Liver (tissue), 9 donors: Measurements from ENCODE around the gene HS3ST4. TPM values are rescaled to one million over a fixed set of nuclear protein-coding genes. Genes with fewer than 3 reads are reported as not detected.

Experiments
- DNase-seq: peaks from one replicate; pipeline ENCODE4 v3.0.0-alpha.2; 2017; ENCODE audit warnings: low spot score
- H3K27ac ChIP-seq, 2 donors: one replicate each; pipeline ENCODE4 v1.7.0; 2013; ENCODE audit warnings: inconsistent platforms in 2 of 2, low read length in 2 of 2, control low read depth in 1 of 2, low read depth in 1 of 2, mild to moderate bottlenecking in 1 of 2
- H3K27me3 ChIP-seq, 4 donors: one replicate each; pipeline versions ENCODE4 v1.6.1 to v1.7.0; 2013; ENCODE audit warnings: low read length in 3 of 4, inconsistent platforms in 1 of 4, mild to moderate bottlenecking in 1 of 4, moderate library complexity in 1 of 4; ENCODE audit not compliant: control insufficient read depth in 4 of 4, insufficient read depth in 4 of 4
- H3K36me3 ChIP-seq, 4 donors: one replicate each; pipeline versions ENCODE4 v1.6.1 to v1.7.0; 2013; ENCODE audit warnings: low read length in 3 of 4, mild to moderate bottlenecking in 3 of 4, low read depth in 1 of 4, moderate library complexity in 1 of 4; ENCODE audit not compliant: control insufficient read depth in 4 of 4, insufficient read depth in 3 of 4
- H3K4me1 ChIP-seq, 4 donors: one replicate each; pipeline versions ENCODE4 v1.6.1 to v1.7.0; 2013; ENCODE audit warnings: low read length in 3 of 4, mild to moderate bottlenecking in 3 of 4, moderate library complexity in 1 of 4; ENCODE audit not compliant: control insufficient read depth in 4 of 4, insufficient read depth in 4 of 4
- H3K4me3 ChIP-seq, 3 donors: one replicate each; pipeline versions ENCODE4 v1.6.1 to v1.7.0; 2013; ENCODE audit warnings: low read length in 3 of 3, control low read depth in 1 of 3, low read depth in 1 of 3, mild to moderate bottlenecking in 1 of 3
- H3K9ac ChIP-seq, 2 donors: one replicate each; pipeline ENCODE4 v1.7.0; 2013; ENCODE audit warnings: low read length in 2 of 2, mild to moderate bottlenecking in 2 of 2, moderate library complexity in 2 of 2, control low read depth in 1 of 2, low read depth in 1 of 2
- H3K9me3 ChIP-seq, 4 donors: one replicate each; pipeline versions ENCODE4 v1.6.1 to v1.7.0; 2013; ENCODE audit warnings: low read length in 3 of 4; ENCODE audit not compliant: control insufficient read depth in 4 of 4
- EGR1 ChIP-seq, 2 donors: IDR thresholded peaks; 2 replicates each; pipeline ENCODE4 v1.6.1; 2016 to 2018; ENCODE audit warnings: antibody characterized with exemption in 2 of 2, low read depth in 2 of 2
- FOXA1 ChIP-seq: IDR thresholded peaks from 2 replicates; pipeline ENCODE4 v1.6.1; 2016; ENCODE audit warnings: antibody characterized with exemption
- FOXA2 ChIP-seq: IDR thresholded peaks from 2 replicates; pipeline ENCODE4 v1.6.1; 2016; ENCODE audit warnings: antibody characterized with exemption
- GABPA ChIP-seq, 2 donors: IDR thresholded peaks in 1 of 2; conservative IDR thresholded peaks in 1 of 2; 2 replicates each; pipeline ENCODE4 v1.6.1; 2016; ENCODE audit warnings: antibody characterized with exemption in 2 of 2, mild to moderate bottlenecking in 1 of 2, moderate library complexity in 1 of 2
- HNF4A ChIP-seq, 2 donors: conservative IDR thresholded peaks; 2 replicates each; pipeline ENCODE4 v1.6.1; 2016; ENCODE audit warnings: antibody characterized with exemption in 2 of 2, mild to moderate bottlenecking in 2 of 2
- HNF4G ChIP-seq: IDR thresholded peaks from 2 replicates; pipeline ENCODE4 v1.6.1; 2016; ENCODE audit warnings: antibody characterized with exemption
- JUND ChIP-seq, 2 donors: IDR thresholded peaks; 2 replicates each; pipeline ENCODE4 v1.6.1; 2016; ENCODE audit warnings: antibody characterized with exemption in 2 of 2
- NR2F2 ChIP-seq: IDR thresholded peaks from 2 replicates; pipeline ENCODE4 v1.6.1; 2016; ENCODE audit warnings: antibody characterized with exemption
- RAD21 ChIP-seq, 2 donors: IDR thresholded peaks; 2 replicates each; pipeline ENCODE4 v1.6.1; 2016; ENCODE audit warnings: antibody characterized with exemption in 2 of 2, mild to moderate bottlenecking in 2 of 2
- RXRA ChIP-seq, 2 donors: IDR thresholded peaks; 2 replicates each; pipeline ENCODE4 v1.6.1; 2017 to 2018; ENCODE audit warnings: antibody characterized with exemption in 2 of 2, mild to moderate bottlenecking in 1 of 2
- SP1 ChIP-seq: IDR thresholded peaks from 2 replicates; pipeline ENCODE4 v1.6.1; 2018; ENCODE audit warnings: antibody characterized with exemption, mild to moderate bottlenecking
- TAF1 ChIP-seq: conservative IDR thresholded peaks from 2 replicates; pipeline ENCODE4 v1.6.1; 2016; ENCODE audit warnings: antibody characterized with exemption, mild to moderate bottlenecking
- YY1 ChIP-seq: IDR thresholded peaks from 2 replicates; pipeline ENCODE4 v1.6.1; 2016; ENCODE audit warnings: antibody characterized with exemption, mild to moderate bottlenecking
- WGBS: extraction: QIAGEN DNeasy Blood & Tissue Kit; methylation state at CpG from one replicate; pipeline ENCODE4 v1.1.7; 2013; 5-methylcytosine and 5-hydroxymethylcytosine counted together
- polyA plus RNA-seq, 2 donors: library from polyadenylated mRNA; stranded (reverse) in 1 of 2; unstranded in 1 of 2; fragments of 200-250 nt in 1 of 2; fragments of >200 nt in 1 of 2; fragmentation: Nextera tagmentation in 1 of 2; extraction: Ambion mirVana in 1 of 2; gene quantifications; one replicate each; pipeline versions ENCODE4 v1.2.1 to v1.2.3, GENCODE V29; 2013 to 2015
- total RNA-seq, 2 donors: library from RNA; depleted of rRNA; stranded (reverse); fragments of >200 nt; gene quantifications; one replicate each; pipeline ENCODE4 v1.2.3, GENCODE V29; 2014
- TF ChIP-seq, protein P1 (sequence below): IDR thresholded peaks from 2 replicates; pipeline ENCODE4 v1.6.1; 2016; ENCODE audit warnings: antibody characterized with exemption
- TF ChIP-seq, protein P2 (sequence below): fragments of 150-350 bp; IDR thresholded peaks from 2 replicates; pipeline ENCODE4 v1.5.1; 2017; ENCODE audit warnings: improper control_type of control experiment, low read depth, low read length; ENCODE audit not compliant: missing input control
- TF ChIP-seq, protein P3 (sequence below): IDR thresholded peaks from 2 replicates; pipeline ENCODE4 v1.6.1; 2016; ENCODE audit warnings: antibody characterized with exemption, mild to moderate bottlenecking
- TF ChIP-seq, protein P4 (sequence below): IDR thresholded peaks from 2 replicates; pipeline ENCODE4 v1.6.1; 2016; ENCODE audit warnings: antibody characterized with exemption
- TF ChIP-seq, protein P5 (sequence below): IDR thresholded peaks from 2 replicates; pipeline ENCODE4 v1.6.1; 2016; ENCODE audit warnings: antibody characterized with exemption
- donor health status: healthy.
- donor health status: healthy.
- donor health status: healthy.
- donor health status: healthy.
- donor health status: healthy.

HS3ST4 gene
- total and polyA plus RNA-seq, 4 donors = not detected

DNA sequence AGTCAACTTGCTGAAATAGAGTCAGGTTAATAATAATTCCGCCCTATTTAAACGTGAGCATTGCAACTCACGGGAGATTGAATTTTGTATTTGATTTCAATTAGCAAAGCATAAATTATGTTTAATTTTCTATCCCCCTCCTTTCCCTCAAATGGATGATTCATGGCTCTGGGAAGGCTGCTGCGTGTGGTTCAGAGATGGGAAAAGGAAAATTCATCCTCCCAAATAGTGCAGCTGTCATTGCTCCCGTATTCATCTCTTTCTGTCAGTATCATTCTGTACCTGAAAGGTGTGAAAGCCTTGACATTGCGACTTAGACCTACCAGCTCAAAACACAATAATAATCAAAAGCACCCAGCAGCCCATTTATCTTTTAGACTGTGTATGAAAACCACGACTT lies 447.3 kb downstream of the HS3ST4 start:
- H3K36me3 ChIP-seq = no peaks in the 10 kb centered on the region
- H3K4me3 ChIP-seq = no peak overlapping the region
- H3K9me3 ChIP-seq = no peaks in the 10 kb centered on the region
- H3K27ac ChIP-seq = no peak overlapping the region
- TF ChIP-seq, protein P1, sequence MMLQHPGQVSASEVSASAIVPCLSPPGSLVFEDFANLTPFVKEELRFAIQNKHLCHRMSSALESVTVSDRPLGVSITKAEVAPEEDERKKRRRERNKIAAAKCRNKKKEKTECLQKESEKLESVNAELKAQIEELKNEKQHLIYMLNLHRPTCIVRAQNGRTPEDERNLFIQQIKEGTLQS = no peak
- TF ChIP-seq, protein P2, sequence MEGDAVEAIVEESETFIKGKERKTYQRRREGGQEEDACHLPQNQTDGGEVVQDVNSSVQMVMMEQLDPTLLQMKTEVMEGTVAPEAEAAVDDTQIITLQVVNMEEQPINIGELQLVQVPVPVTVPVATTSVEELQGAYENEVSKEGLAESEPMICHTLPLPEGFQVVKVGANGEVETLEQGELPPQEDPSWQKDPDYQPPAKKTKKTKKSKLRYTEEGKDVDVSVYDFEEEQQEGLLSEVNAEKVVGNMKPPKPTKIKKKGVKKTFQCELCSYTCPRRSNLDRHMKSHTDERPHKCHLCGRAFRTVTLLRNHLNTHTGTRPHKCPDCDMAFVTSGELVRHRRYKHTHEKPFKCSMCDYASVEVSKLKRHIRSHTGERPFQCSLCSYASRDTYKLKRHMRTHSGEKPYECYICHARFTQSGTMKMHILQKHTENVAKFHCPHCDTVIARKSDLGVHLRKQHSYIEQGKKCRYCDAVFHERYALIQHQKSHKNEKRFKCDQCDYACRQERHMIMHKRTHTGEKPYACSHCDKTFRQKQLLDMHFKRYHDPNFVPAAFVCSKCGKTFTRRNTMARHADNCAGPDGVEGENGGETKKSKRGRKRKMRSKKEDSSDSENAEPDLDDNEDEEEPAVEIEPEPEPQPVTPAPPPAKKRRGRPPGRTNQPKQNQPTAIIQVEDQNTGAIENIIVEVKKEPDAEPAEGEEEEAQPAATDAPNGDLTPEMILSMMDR = no peak
- 75% methylated on average over 7 of the region's 7 CpGs for WGBS
- no peaks in the 10 kb centered on the region for H3K4me1 ChIP-seq
- no peak overlapping the region for H3K9ac ChIP-seq
- H3K27me3 ChIP-seq = no peaks in the 10 kb centered on the region
- DNase-seq = no peak

DNA sequence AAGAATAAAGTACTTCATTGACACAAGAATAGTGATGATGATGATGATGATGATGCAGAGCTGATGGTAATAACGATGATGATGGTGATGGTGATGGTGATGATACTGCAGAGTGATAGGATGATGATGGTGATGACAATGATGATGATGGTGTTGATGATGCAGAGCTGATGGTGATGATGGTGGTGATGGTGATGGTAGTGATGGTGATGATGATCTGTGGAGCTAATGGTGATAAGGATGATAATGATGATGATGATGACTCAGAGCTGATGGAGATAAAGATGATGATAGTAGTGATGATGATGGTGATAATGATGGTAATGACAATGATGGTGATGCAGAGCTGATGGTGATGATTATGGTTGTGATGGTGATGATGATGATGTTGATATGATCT lies 448.1 kb downstream of the HS3ST4 start:
- Histone ChIP-seq H3K4me3 (no peak overlapping the region), H3K9me3 (no peaks in the 10 kb centered on the region), H3K36me3 (no peaks in the 10 kb centered on the region), H3K4me1 (no peaks in the 10 kb centered on the region), H3K27me3 (no peaks in the 10 kb centered on the region), H3K27ac (no peak overlapping the region), H3K9ac (no peak overlapping the region)
- TF ChIP-seq YY1 (no peak), FOXA1 (no peak), GABPA (IDR thresholded peaks at IDR 0.05 in 1 of 2, conservative IDR thresholded peaks at IDR 0.05 in 1 of 2) (no peak), NR2F2 (no peak), FOXA2 (no peak), TAF1 (no peak), HNF4A (conservative IDR thresholded peaks at IDR 0.05) (no peak), JUND (IDR thresholded peaks at IDR 0.05) (no peak), RAD21 (IDR thresholded peaks at IDR 0.05) (no peak), SP1 (no peak), HNF4G (no peak), EGR1 (IDR thresholded peaks at IDR 0.05; ENCODE audit: low read depth in 2 of 2) (no peak), RXRA (IDR thresholded peaks at IDR 0.05) (no peak)
- TF ChIP-seq, protein P1 = no peak
- TF ChIP-seq, protein P3, sequence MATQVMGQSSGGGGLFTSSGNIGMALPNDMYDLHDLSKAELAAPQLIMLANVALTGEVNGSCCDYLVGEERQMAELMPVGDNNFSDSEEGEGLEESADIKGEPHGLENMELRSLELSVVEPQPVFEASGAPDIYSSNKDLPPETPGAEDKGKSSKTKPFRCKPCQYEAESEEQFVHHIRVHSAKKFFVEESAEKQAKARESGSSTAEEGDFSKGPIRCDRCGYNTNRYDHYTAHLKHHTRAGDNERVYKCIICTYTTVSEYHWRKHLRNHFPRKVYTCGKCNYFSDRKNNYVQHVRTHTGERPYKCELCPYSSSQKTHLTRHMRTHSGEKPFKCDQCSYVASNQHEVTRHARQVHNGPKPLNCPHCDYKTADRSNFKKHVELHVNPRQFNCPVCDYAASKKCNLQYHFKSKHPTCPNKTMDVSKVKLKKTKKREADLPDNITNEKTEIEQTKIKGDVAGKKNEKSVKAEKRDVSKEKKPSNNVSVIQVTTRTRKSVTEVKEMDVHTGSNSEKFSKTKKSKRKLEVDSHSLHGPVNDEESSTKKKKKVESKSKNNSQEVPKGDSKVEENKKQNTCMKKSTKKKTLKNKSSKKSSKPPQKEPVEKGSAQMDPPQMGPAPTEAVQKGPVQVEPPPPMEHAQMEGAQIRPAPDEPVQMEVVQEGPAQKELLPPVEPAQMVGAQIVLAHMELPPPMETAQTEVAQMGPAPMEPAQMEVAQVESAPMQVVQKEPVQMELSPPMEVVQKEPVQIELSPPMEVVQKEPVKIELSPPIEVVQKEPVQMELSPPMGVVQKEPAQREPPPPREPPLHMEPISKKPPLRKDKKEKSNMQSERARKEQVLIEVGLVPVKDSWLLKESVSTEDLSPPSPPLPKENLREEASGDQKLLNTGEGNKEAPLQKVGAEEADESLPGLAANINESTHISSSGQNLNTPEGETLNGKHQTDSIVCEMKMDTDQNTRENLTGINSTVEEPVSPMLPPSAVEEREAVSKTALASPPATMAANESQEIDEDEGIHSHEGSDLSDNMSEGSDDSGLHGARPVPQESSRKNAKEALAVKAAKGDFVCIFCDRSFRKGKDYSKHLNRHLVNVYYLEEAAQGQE = no peak
- TF ChIP-seq, protein P2 = no peak
- TF ChIP-seq, protein P4, sequence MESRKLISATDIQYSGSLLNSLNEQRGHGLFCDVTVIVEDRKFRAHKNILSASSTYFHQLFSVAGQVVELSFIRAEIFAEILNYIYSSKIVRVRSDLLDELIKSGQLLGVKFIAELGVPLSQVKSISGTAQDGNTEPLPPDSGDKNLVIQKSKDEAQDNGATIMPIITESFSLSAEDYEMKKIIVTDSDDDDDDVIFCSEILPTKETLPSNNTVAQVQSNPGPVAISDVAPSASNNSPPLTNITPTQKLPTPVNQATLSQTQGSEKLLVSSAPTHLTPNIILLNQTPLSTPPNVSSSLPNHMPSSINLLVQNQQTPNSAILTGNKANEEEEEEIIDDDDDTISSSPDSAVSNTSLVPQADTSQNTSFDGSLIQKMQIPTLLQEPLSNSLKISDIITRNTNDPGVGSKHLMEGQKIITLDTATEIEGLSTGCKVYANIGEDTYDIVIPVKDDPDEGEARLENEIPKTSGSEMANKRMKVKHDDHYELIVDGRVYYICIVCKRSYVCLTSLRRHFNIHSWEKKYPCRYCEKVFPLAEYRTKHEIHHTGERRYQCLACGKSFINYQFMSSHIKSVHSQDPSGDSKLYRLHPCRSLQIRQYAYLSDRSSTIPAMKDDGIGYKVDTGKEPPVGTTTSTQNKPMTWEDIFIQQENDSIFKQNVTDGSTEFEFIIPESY = no peak
- TF ChIP-seq, protein P5, sequence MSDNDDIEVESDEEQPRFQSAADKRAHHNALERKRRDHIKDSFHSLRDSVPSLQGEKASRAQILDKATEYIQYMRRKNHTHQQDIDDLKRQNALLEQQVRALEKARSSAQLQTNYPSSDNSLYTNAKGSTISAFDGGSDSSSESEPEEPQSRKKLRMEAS = no peak
- WGBS = 41% methylated on average over 1 of the region's 1 CpG
- DNase-seq = no peak
